IPS-18a (cell line): ENCODE data around the gene ROMO1.
"Not testable (repeated sequence)": the region's sequence is repeated elsewhere in the genome, so short reads cannot be mapped to it uniquely, and the experiment has no call there.

Experiments used
- H3K27ac ChIP-seq: one replicate; pipeline ENCODE4 v1.5.1; 2013; ENCODE audit warnings: low read length
- H3K27me3 ChIP-seq: one replicate; pipeline ENCODE4 v1.6.1; 2013; ENCODE audit warnings: mild to moderate bottlenecking, low read length; ENCODE audit not compliant: control insufficient read depth, insufficient read depth
- H3K36me3 ChIP-seq: one replicate; pipeline ENCODE4 v1.6.1; 2013; ENCODE audit warnings: low read depth, low read length; ENCODE audit not compliant: control insufficient read depth
- H3K4me1 ChIP-seq: one replicate; pipeline ENCODE4 v1.6.1; 2013; ENCODE audit warnings: low read depth, low read length; ENCODE audit not compliant: control insufficient read depth
- H3K4me3 ChIP-seq: one replicate; pipeline ENCODE4 v1.5.1; 2013; ENCODE audit warnings: low read length
- H3K9ac ChIP-seq: one replicate; pipeline ENCODE4 v1.6.1; 2013; ENCODE audit warnings: mild to moderate bottlenecking, low read length, moderate library complexity
- H3K9me3 ChIP-seq: one replicate; pipeline ENCODE4 v1.6.1; 2013; ENCODE audit warnings: low read depth, low read length; ENCODE audit not compliant: control insufficient read depth

ROMO1 gene

DNA sequence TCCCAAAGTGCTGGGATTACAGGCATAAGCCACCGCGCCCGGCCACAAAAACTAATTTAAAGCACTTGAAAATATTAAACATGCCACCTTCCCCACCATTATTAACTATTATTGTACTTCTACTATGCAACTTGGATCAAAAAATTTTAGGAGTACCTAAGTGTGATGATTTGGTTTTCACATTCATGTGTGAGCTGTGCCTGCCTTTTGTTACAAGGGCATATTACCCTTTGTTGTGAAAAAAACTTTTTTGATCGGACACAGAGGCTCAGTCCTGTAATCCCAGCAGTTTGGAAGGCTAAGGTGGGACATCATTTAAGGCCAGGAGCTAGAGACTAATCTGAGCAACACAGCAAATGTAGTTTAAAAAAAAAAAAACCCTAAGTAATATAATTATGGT, 17.1 kb downstream of the ROMO1 start:
- Histone ChIP-seq H3K4me1 (no peaks in the 10 kb centered on the region), H3K4me3 (no peak overlapping the region), H3K36me3 (peaks cover 99% of the 10 kb centered on the region), H3K27me3 (no peaks in the 10 kb centered on the region), H3K9me3 (no peaks in the 10 kb centered on the region), H3K27ac (no peak overlapping the region), H3K9ac (no peak overlapping the region)

GRCh38 chr20:35718321-35718720, 19.1 kb downstream of the ROMO1 start:
- H3K27me3 ChIP-seq, H3K4me1 ChIP-seq, H3K9me3 ChIP-seq, H3K9ac ChIP-seq, H3K4me3 ChIP-seq, H3K27ac ChIP-seq: not testable (repeated sequence)
- H3K36me3 ChIP-seq = peaks cover 97% of the 10 kb centered on the region

GRCh38 chr20:35718972-35719635, 19.9 kb downstream of the ROMO1 start:
- Histone ChIP-seq H3K36me3 (peaks cover 97% of the 10 kb centered on the region), H3K27ac (no peak overlapping the region)

DNA sequence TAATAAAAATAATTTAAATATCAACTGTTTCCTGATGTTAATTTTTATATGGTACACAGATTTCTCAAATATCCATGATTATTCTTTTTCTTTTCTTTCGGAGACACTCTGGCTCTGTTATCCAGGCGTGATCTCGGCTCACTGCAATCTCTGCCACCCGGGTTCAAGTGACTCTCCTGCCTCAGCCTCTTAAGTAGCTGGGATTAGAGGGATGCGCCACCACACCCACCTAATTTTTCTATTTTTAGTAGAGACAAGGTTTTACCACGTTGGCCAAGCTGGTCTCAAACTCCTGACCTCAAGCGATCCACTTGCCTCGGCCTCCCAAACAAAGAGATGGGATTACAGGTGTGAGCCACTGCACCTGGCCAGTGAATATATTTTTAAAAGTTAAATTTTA, 20.5 kb downstream of the ROMO1 start:
- H3K9ac ChIP-seq = no peak overlapping the region
- no peaks in the 10 kb centered on the region for H3K9me3 ChIP-seq
- H3K4me3 ChIP-seq = no peak overlapping the region
- no peaks in the 10 kb centered on the region for H3K27me3 ChIP-seq
- H3K4me1 ChIP-seq = no peaks in the 10 kb centered on the region
- H3K27ac ChIP-seq = no peak overlapping the region
- peaks cover 97% of the 10 kb centered on the region for H3K36me3 ChIP-seq

More at GRCh38 chr20:35718972-35719635, 19.9 kb downstream of the ROMO1 start:
- Histone ChIP-seq H3K4me1 (no peaks in the 10 kb centered on the region), H3K9me3 (no peaks in the 10 kb centered on the region), H3K4me3 (no peak overlapping the region), H3K27me3 (no peaks in the 10 kb centered on the region), H3K9ac (no peak overlapping the region)

DNA sequence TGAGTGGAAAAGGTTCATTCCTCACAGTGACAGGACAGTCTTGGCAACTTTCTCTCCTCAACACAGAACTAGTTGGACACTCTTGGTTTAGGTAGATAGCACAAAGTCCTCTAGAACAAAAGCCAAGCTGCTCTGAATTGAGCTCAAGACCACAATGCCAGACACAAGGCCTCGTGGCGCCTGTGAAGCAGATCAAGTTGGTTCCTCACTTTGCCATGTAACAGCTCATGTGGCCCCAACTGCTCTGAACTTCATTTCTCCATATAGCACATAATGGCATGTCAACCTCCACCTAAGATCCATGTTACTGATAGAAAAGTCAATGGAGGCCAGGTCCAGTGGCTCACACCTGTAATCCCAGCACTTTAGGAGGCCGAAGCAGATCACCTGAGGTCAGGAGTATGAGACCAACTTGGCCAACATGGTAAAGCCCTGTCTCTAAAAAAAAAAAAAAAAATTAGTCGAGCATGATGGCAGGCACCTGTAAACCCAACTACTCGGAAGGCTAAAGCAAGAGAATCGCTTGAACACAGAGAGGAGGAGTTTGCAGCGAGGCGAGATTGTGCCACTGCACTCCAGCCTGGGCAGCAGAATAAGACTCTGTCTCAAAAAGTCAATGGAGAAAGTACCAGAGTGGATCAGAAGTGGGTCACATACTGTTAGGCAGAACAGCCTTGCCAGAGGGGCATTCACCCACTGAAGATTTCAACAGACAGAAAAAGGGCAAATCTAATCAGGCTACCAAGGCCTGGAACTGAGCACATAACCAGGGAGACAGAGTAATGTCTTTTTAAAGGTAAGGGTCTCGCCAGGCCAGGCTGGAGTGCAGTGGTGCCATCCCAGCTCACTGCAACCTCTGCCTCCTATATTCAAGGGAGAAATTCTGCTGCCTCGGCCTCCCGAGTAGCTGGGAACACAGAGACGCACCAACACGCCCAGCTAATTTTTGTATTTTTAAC, 21.2 kb downstream of the ROMO1 start:
- Histone ChIP-seq H3K4me1 (no peaks in the 10 kb centered on the region), H3K9me3 (no peaks in the 10 kb centered on the region), H3K36me3 (peaks cover 97% of the 10 kb centered on the region), H3K27me3 (no peaks in the 10 kb centered on the region), H3K4me3 (no peak overlapping the region), H3K9ac (no peak overlapping the region), H3K27ac (no peak overlapping the region)

DNA sequence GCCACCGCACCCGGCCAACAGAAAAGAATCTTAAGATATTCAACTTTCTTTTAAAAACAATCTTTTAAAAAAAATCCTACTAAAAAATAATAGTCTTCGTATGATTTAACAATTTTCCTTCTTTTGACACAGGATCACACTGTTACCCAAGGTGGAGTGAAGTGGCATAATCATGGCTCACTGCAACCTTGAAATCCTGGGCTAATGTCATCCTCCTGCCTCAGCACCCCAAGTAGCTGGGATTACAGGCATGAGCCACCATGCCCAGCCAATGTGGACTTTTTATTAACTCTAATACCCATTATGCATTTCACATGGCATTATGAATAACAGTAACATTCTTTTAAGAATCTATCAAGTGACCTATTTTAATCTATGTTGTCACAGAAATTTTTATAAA, 22.0 kb downstream of the ROMO1 start:
- H3K9me3 ChIP-seq = no peaks in the 10 kb centered on the region
- H3K36me3 ChIP-seq = peaks cover 97% of the 10 kb centered on the region
- no peaks in the 10 kb centered on the region for H3K4me1 ChIP-seq
- H3K4me3 ChIP-seq = no peak overlapping the region
- no peak overlapping the region for H3K9ac ChIP-seq
- H3K27ac ChIP-seq = no peak overlapping the region
- H3K27me3 ChIP-seq = no peaks in the 10 kb centered on the region

DNA sequence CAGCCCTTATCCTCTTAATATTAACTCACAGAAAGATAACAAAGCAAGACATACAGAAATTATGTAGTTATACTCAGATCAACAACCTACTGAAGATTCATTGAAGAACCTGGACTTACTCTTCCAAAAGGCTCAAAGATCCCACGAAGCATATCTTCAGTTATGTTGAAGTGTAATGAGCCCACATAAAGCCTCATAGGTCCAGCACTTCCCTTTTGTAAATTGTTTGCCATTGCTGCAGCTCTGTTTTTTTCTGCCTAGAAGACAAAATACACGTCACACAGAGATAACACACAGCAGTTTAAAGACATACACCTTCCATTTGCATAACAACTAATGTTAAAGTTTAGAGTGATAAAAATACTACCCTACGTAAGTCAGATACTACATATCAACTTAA, 22.4 kb downstream of the ROMO1 start:
- Histone ChIP-seq H3K27me3 (no peaks in the 10 kb centered on the region), H3K36me3 (peaks cover 97% of the 10 kb centered on the region), H3K9ac (no peak overlapping the region), H3K4me1 (no peaks in the 10 kb centered on the region), H3K4me3 (no peak overlapping the region), H3K9me3 (no peaks in the 10 kb centered on the region), H3K27ac (no peak overlapping the region)

DNA sequence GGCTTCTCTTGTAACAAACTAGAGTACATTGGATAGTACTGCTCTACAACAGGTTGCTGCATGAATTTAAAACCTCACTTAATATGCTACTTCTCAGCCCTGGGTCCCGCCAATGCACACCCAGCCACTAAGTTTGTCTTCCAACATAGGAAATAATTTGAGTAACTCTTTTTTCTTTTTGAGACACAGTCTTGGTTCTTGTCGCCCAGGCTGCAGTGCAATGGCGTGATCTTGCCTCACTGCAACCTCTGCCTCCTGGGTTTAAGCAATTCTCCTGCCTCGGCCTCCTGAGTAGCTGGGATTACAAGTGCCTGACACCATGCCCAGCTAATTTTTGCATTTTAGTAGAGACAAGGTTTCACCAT, 24.1 kb downstream of the ROMO1 start:
- H3K9me3 ChIP-seq, H3K9ac ChIP-seq, H3K27ac ChIP-seq, H3K27me3 ChIP-seq, H3K4me1 ChIP-seq, H3K4me3 ChIP-seq: not testable (repeated sequence)
- H3K36me3 ChIP-seq = peaks cover 96% of the 10 kb centered on the region

DNA sequence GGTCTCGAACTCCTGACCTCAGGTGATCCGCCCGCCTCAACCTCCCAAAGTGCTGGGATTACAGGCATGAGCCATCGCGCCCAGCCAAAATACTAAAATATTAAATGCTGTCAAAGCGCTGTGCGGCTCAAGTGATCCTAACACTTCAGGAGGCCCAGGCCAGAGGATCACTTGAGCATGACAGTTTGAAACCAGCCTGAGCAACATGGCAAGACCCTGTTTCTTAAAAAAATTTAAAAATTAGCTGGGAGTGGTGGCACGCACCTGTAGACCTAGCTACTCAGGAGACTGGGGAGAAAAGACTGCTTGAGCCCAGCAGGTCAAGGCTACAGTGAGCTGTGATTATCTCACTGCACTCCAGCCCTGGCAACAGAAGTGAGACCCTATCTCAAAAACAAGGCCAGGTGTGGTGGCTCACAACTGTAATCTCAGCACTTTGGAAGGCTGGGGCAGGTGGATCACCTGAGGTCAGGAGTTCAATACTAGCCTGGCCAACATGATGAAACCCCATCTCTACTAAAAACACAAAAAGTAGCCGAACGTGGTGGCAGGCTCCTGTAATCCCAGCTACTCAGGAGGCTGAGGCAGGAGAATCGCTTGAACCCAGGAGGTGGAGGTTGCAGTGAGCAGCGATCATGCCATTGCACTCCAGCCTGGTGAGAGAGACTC, 24.6 kb downstream of the ROMO1 start:
- H3K36me3 ChIP-seq = peaks cover 96% of the 10 kb centered on the region
- H3K27me3 ChIP-seq = not testable (repeated sequence)

DNA sequence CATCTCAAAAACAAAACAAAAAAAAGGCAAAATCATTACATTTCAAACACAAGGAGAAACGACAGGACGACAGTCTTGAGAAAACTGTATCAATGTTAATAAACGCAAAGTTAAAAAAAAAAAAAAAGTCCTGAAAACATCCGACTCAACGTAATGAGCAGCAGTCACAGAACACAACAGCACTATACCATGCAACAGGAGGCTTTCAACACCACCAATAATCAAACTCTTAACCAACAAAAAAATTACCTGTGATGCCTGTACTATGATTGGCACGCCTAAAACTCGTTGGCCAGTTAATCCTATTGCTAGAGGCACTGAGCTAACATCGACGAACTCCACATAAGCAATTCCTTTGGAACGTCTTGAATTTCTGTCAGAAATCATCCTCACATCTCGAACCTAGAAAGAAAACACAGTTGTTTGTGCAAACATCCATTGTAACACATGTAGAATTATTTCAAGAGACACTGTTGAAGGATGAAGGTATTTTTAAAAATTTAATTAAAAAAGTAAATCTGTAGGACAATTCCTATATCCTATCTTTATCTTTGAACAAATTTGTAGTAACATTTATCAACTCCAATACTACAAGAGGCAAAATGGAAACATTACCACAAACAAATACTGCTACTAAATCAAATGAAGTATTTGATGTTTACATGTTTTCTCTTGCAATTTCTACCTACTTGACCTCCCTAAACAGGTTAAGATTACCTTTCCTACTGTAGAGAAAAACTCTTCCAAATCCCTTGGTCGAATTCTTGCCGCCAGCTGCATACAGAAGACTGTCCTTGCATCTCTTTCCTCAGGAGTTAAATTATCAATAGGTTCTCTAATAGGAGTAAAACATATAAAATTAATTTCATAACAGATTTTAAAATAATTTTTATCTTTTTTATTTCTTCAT, 25.4 kb downstream of the ROMO1 start:
- H3K27ac ChIP-seq = no peak overlapping the region
- H3K4me1 ChIP-seq = no peaks in the 10 kb centered on the region
- no peaks in the 10 kb centered on the region for H3K27me3 ChIP-seq
- no peak overlapping the region for H3K9ac ChIP-seq
- H3K4me3 ChIP-seq = no peak overlapping the region
- H3K9me3 ChIP-seq = no peaks in the 10 kb centered on the region
- peaks cover 96% of the 10 kb centered on the region for H3K36me3 ChIP-seq

More for the DNA sequence above, 24.6 kb downstream of the ROMO1 start:
- H3K4me1 ChIP-seq, H3K27ac ChIP-seq, H3K9ac ChIP-seq, H3K4me3 ChIP-seq, H3K9me3 ChIP-seq: not testable (repeated sequence)
